Medulla oblongata (tissue), 1 donor: ENCODE results near the gene FAM174B.

ENCODE experiments used
- DNase-seq: peaks from one replicate; pipeline ENCODE4 v3.0.0-alpha.2; 2015; ENCODE audit errors: extremely low spot score

FAM174B gene

GRCh38 chr15:92664178-92664900 is 8.8 kb upstream of the FAM174B start:
- DNase-seq, result no peak

GRCh38 chr15:92663250-92663951 is 7.8 kb upstream of the FAM174B start:
- no peak for DNase-seq

DNA sequence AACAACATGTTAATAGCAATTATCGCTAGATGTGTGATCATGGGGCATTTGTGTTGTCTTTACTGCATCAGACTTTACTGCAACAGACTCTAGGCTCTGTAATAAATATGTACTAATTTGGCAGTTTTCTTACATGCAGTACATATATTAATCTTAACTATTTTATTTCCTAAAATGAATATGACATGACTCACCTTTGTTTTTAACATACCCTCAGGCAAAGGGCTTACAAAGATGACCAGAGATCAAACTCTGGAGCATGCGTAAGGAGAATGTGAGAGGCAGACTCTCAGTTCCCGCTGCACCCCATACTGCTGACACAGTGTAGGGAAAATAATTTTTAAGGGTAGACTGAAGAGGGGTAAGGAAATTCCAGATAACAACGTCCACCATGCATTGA is 7.2 kb upstream of the FAM174B start:
- DNase-seq, result no peak

DNA sequence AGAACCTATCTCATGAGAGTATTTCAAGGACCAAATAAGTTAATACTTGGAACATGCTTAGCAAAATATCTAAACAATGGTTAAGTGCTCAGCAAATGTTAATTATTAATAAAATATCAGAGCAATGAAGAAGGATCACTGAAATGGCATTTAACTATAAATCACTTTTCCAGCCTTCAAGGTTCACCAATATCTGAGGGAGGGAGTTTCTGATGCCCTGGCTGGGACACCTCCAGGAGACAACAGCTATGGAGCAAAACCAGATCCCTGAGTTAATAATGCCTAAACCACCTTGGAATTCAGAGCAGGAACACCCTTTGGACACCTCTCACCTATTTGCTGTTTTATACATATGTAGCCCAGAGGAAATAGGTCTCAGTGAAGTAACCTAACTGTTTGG is 6.4 kb upstream of the FAM174B start:
- no peak for DNase-seq

- no peak for DNase-seq
Measured at GRCh38 chr15:92661069-92661468, 5.5 kb upstream of the FAM174B start.

DNA sequence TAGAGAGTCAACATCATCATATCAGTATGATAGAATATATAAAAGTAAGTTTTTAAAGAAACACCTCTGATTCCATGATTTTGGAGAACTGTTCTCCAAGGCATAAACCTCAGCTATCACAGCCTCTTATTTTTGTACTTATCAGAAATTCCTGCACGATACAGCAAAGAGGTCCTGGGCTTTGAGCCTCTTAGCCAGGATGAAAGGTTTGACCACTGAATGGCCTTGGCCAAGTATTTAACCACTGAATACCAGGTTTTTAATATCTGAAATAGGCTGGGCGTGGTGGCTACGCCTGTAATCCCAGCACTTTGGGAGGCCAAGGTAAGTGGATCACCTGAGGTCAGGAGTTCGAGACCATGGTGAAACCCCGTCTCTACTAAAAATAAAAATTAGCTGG is 1.9 kb upstream of the FAM174B start:
- DNase-seq, result no peak

DNA sequence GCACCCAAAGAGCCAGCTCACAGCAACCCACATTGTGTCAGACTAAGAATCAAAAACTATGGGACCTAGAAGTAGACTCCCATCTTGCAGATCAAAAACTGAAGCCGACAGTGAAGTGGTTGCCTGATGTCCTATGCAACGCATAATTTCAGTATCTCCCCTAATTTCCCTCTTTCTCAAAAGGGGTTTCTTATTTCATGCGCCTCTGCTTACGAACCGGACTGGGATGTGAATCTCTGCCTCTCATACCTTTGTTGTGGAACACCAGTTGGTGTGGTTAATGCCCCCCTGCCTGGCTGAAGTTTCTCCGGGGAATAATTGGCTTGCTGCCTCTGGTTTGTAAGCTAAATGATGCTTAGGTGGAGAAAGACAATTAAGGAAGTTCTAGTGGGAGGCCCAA is 514 bp upstream of the FAM174B start:
- no peak for DNase-seq

DNA sequence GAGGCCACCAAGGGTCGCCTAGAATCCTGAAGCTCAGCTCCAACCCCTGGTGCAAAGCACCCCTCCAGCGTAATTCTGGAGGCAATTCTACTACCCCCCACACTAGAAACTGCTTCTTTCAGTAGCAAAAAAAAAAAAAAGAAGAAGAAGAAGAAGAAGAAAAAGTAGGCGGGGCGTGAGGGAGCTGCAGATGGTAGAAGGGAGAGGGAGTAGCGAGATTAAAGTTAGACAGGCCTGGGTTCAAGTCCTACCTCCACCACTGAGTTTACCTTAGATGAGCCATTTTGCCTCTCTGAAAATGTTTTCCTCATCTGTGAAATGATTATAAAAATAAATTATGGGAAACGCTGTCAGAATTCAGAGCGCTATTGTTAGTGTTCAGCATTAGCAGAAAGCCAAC is 913 bp downstream of the FAM174B start:
- no peak for DNase-seq

DNA sequence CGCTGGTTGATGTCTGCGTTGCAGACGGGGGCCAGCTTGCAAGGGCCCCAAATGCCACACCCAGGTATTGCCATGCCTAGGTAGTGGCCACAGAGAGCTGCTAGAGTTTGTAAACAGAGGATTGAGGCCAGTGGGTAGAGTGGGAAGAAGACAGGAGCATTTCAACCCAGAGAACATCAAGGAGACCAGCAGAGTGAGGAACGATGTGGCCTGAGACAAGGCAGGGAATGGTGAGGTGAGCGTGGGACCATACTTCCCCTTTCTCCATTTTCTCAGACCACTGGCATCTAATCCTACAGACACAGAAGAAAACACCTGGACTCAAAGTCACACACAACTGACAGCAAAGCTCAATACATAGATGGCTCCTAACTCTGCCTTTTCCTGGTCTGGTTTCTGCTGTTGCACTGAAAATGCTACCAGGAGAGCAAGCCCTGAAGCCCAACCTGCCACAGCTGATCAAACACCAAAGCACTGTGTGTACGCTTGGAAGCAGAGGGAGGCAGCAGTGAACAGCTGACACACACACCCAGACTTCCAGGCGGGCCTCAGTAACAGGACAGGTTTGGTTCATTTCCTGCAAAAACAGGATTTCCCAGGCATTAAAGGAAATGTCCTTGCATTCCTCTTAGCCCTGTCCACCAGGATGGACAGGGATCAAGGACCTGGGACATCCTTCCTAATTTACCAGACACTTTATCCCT is 1.6 kb downstream of the FAM174B start:
- peak; percentile 42 for DNase-seq

- no peak for DNase-seq
Measured at GRCh38 chr15:92653366-92653765, 2.2 kb downstream of the FAM174B start.

DNA sequence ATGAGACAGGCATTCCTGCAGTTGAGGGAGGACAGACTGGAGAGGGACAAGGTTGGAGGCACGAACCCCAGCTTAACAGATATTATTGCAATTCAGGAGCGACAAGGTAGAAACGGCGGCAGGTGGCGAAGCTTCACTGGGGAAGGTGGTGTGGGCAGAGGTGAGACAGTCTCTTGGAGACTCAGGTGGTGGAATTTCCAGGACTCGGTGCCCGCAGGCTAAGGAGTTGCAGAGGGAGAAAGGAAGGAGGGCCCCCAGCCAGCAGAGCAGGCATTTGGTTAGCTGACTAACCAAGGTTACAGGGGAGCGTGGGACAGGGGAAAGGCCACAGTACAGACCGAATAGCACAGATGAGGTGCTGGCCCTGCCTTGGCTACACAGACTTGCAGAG is 3.0 kb downstream of the FAM174B start:
- DNase-seq, result no peak

GRCh38 chr15:92651877-92652575 is 3.5 kb downstream of the FAM174B start:
- no peak for DNase-seq

GRCh38 chr15:92650966-92651365 is 4.6 kb downstream of the FAM174B start:
- DNase-seq, result no peak

- no peak for DNase-seq
Measured at GRCh38 chr15:92650256-92650655, 5.3 kb downstream of the FAM174B start.

GRCh38 chr15:92648190-92648875 is 7.2 kb downstream of the FAM174B start:
- no peak for DNase-seq

DNA sequence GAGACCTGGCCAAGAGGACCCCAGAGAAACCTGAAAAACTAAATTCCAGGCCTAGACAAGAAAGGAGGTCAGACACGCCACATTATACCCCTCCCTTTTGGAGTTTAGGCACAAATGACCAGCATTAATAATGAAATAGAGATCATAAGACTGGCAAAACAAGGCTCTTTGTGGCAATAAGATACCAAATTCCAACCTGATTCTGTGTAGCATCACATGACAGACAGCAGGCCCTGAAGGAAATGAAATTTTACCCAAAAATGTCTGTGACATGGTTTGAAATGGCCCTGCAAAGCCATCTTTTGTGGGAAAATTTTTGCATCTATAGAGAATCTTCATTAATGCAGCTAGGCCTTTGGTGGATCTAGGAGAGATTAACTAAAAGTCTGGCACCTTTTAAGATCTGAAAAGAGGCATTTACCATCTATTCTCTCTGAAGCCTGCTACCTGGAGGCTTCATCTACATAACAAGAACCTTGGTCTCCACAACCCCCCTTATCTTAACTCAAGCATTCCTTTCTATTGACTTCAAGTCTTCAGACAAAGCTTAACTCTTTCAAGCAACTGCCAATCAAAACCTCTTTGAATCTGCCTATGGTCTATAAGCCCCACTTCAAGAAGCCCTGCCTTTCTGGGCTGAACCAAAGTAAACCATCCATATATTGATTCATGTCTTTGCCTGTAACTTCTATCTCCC is 8.0 kb downstream of the FAM174B start:
- DNase-seq, result no peak

DNA sequence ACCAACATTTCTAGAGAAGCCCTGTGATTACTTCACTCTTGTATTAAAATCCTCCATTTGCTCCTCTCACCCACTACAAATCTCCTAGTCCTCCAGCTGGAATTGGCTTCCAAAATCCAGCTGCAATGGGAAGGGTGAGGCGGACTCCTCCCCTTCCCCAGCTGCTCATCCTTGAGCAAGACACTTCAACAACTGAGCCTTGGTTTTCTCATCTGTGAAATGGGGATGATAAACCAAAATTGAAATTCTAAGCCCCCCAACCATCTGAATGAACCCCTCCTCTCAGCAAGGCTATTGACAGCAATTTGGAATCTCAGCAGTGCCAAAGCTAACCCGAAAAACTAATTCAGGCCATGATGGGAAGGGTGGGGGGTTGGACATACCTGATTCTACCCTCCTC is 9.4 kb downstream of the FAM174B start:
- DNase-seq, result no peak

DNA sequence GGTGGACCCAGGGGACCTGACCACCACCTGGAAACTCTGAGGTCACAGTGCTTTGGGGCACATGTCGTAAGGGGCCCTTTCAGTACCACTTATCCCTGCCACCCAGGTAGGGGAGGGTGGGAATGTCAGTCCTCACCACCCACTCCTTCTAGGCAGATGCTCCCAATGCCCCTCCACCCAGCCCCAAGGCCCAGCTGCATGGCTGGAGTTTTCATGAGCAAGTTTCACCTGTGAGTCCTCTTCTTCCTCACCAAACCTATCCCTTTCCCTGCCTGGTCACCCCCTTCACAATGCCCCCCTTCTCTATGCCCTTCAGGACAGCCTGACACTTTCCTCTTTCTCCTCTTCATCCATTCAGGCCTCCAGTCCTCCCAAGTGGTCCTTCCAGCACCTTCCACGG is 9.8 kb downstream of the FAM174B start:
- DNase-seq, result no peak

GRCh38 chr15:92645051-92645631 is 10.4 kb downstream of the FAM174B start:
- DNase-seq, result no peak
